Keratinocyte (primary cell): ENCODE data around the gene ZNF880. TPM values are rescaled to one million over a fixed set of nuclear protein-coding genes. Genes with fewer than 3 reads are reported as not detected.

Experiments
- DNase-seq: peaks from one replicate; pipeline ENCODE4 v3.0.0-alpha.2; 2011; ENCODE audit warnings: low read depth, missing footprints, low spot score
- FAIRE-seq: peaks from 2 replicates; lab custom pipeline; 2011; peaks lifted over from hg19 to GRCh38; lab: Jason Lieb, UNC
- H2AFZ ChIP-seq: 2 replicates; pipeline ENCODE4 v1.6.0; 2012; ENCODE audit warnings: low read length, control low read depth, inconsistent platforms; ENCODE audit not compliant: control insufficient read depth
- H3K27ac ChIP-seq: 2 replicates; pipeline ENCODE4 v1.5.1; 2011; ENCODE audit warnings: low read length; ENCODE audit not compliant: control insufficient read depth, insufficient read depth
- H3K27me3 ChIP-seq: 3 replicates; pipeline ENCODE4 v1.6.0; 2011; ENCODE audit warnings: low read length; ENCODE audit not compliant: control insufficient read depth, insufficient read depth; ENCODE audit errors: extremely low read depth
- H3K36me3 ChIP-seq, 2 experiments: 2 replicates in 1 of 2; 3 replicates in 1 of 2; pipeline ENCODE4 v1.5.1; 2011; ENCODE audit warnings: low read length in 2 of 2, mild to moderate bottlenecking in 1 of 2; ENCODE audit not compliant: control insufficient read depth in 2 of 2, insufficient read depth in 2 of 2; ENCODE audit errors: extremely low read depth in 1 of 2
- H3K4me1 ChIP-seq: 3 replicates; pipeline ENCODE4 v1.5.1; 2011; ENCODE audit warnings: low read length; ENCODE audit not compliant: control insufficient read depth, insufficient read depth; ENCODE audit errors: extremely low read depth
- H3K4me2 ChIP-seq: 3 replicates; pipeline ENCODE4 v1.6.0; 2011; ENCODE audit warnings: low read depth, low read length; ENCODE audit not compliant: control insufficient read depth, insufficient read depth; ENCODE audit errors: extremely low read depth
- H3K4me3 ChIP-seq, 3 experiments: fragments of 200-600 bp in 1 of 3; sonication (generic) in 1 of 3; 2 replicates in 2 of 3; 3 replicates in 1 of 3; pipeline ENCODE4 v1.5.1; 2011 to 2016; ENCODE audit warnings: low read length in 3 of 3, mild to moderate bottlenecking in 3 of 3, control low read depth in 2 of 3, inconsistent platforms in 1 of 3, low read depth in 1 of 3, mixed read lengths in 1 of 3, mixed run types in 1 of 3, moderate library complexity in 1 of 3; ENCODE audit not compliant: control insufficient read depth in 2 of 3, insufficient read depth in 2 of 3; ENCODE audit errors: extremely low read depth in 1 of 3
- H3K79me2 ChIP-seq: 2 replicates; pipeline ENCODE4 v1.6.0; 2012; ENCODE audit warnings: low read length; ENCODE audit not compliant: control insufficient read depth, insufficient read depth
- H3K9ac ChIP-seq: 3 replicates; pipeline ENCODE4 v1.6.0; 2011; ENCODE audit warnings: low read length; ENCODE audit not compliant: control insufficient read depth, insufficient read depth; ENCODE audit errors: extremely low read depth
- H3K9me1 ChIP-seq: 3 replicates; pipeline ENCODE4 v1.6.0; 2011; ENCODE audit warnings: low read length; ENCODE audit not compliant: control insufficient read depth, insufficient read depth; ENCODE audit errors: extremely low read depth
- H3K9me3 ChIP-seq: 2 replicates; pipeline ENCODE4 v1.5.1; 2012; ENCODE audit warnings: low read depth, low read length; ENCODE audit not compliant: control insufficient read depth
- H4K20me1 ChIP-seq: 3 replicates; pipeline ENCODE4 v1.6.0; 2011; ENCODE audit warnings: low read length; ENCODE audit not compliant: control insufficient read depth, insufficient read depth; ENCODE audit errors: extremely low read depth
- EZH2 ChIP-seq: IDR thresholded peaks from one replicate; pipeline ENCODE4 v1.6.1; 2012; ENCODE audit warnings: inconsistent platforms, mild to moderate bottlenecking, low read length, moderate library complexity
- dilution Hi-C: fragments of 300-500 bp; cut with MboI; formaldehyde crosslinking; loops from one replicate; pipeline ENCODE4 v1.7.0; 2020; ENCODE audit warnings: low sequenced_read_pairs; ENCODE audit not compliant: extremely low pct_ligation_motif_present
- polyA plus RNA-seq, 5 experiments: library from polyadenylated mRNA; depleted of rRNA in 3 of 5; stranded (reverse) in 3 of 5; stranded (forward) in 1 of 5; unstranded in 1 of 5; fragments of >200 nt; gene quantifications; 1 replicate in 1 of 5; 2 replicates in 3 of 5; 3 replicates in 1 of 5; pipeline versions ENCODE4 v1.2.1 to v1.2.3, GENCODE V29; 2011 to 2012; ENCODE audit warnings: missing spikeins in 2 of 5, low read depth in 1 of 5, low replicate concordance in 1 of 5
- TF ChIP-seq, protein P1 (sequence below), 3 experiments: IDR thresholded peaks in 1 of 3; conservative IDR thresholded peaks in 1 of 3; optimal IDR thresholded peaks in 1 of 3; 2 replicates in 2 of 3; 3 replicates in 1 of 3; pipeline versions ENCODE3 to v1.5.1; 2011; ENCODE audit warnings: low read length in 3 of 3, mild to moderate bottlenecking in 3 of 3, moderate library complexity in 2 of 3, control low read depth in 1 of 3, inconsistent platforms in 1 of 3; ENCODE audit not compliant: insufficient read depth in 2 of 3; ENCODE audit errors: extremely low read depth in 1 of 3

Gene ZNF880
- polyA plus RNA-seq, 1 donor (not counting 4 experiments of a cell fraction or from before 2014, with no cell fraction given), result 18.7 TPM

DNA sequence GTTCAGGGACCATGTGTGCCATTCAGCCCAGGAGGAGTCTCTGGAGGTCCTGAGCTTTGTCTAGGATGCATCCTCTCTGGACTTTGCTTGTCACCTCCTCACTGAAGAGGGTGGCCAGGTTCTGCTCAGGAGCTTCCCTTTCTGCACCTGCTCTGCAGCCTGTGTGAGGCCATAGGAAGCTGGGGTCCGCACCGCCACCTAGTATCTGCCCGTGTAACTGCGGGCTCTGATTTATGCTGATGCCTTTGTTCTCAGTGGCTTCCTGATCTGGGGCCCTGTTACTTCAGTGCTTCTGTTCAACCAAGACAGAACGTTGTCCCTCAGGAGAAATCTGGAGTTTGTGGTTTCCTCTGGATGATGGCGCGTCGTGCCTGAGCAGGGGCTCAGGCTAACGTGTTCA lies 18.2 kb upstream of the ZNF880 start:
- dilution Hi-C loops, result no loop called here
- no peaks in the 10 kb centered on the region for H4K20me1 ChIP-seq
- H3K36me3 ChIP-seq, result peaks cover 0 to 3% of the 10 kb centered on the region in 2 experiments
- no peak for FAIRE-seq
- H3K4me3 ChIP-seq, result no peak overlapping the region
- DNase-seq, result no peak
- H3K9ac ChIP-seq, result no peak overlapping the region
- H3K27ac ChIP-seq, result no peak overlapping the region
- no peak overlapping the region for H3K4me2 ChIP-seq
- peaks cover 8% of the 10 kb centered on the region for H3K9me3 ChIP-seq
- TF ChIP-seq, protein P1, sequence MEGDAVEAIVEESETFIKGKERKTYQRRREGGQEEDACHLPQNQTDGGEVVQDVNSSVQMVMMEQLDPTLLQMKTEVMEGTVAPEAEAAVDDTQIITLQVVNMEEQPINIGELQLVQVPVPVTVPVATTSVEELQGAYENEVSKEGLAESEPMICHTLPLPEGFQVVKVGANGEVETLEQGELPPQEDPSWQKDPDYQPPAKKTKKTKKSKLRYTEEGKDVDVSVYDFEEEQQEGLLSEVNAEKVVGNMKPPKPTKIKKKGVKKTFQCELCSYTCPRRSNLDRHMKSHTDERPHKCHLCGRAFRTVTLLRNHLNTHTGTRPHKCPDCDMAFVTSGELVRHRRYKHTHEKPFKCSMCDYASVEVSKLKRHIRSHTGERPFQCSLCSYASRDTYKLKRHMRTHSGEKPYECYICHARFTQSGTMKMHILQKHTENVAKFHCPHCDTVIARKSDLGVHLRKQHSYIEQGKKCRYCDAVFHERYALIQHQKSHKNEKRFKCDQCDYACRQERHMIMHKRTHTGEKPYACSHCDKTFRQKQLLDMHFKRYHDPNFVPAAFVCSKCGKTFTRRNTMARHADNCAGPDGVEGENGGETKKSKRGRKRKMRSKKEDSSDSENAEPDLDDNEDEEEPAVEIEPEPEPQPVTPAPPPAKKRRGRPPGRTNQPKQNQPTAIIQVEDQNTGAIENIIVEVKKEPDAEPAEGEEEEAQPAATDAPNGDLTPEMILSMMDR (optimal IDR thresholded peaks at IDR 0.05 in 1 of 3, IDR thresholded peaks at IDR 0.05 in 1 of 3, conservative IDR thresholded peaks at IDR 0.05 in 1 of 3; ENCODE audit: extremely low read depth in 1 of 3, insufficient read depth in 2 of 3, low read length in 3 of 3), result no peak
- no peak for TF ChIP-seq EZH2
- H3K9me1 ChIP-seq, result no peaks in the 10 kb centered on the region
- H2AFZ ChIP-seq, result no peak overlapping the region
- H3K27me3 ChIP-seq, result no peaks in the 10 kb centered on the region
- no peaks in the 10 kb centered on the region for H3K4me1 ChIP-seq
- H3K79me2 ChIP-seq, result no peaks in the 10 kb centered on the region

DNA sequence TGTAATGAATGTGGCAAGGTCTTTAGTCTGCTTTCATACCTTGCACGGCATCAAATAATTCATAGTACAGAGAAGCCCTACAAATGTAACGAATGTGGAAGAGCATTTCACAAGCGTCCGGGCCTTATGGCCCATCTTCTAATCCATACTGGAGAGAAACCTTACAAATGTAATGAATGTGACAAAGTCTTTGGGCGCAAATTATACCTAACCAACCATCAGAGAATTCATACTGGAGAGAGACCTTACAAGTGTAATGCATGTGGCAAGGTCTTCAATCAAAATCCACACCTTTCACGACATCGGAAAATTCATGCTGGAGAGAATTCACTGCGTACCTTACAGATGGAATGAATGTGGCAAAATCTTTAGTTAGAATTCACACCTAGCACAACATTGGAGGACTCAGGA lies 3.3 kb upstream of the ZNF880 start:
- no peaks in the 10 kb centered on the region for H3K36me3 ChIP-seq
- peaks cover 17% of the 10 kb centered on the region for H3K9me3 ChIP-seq
- no peaks in the 10 kb centered on the region for H4K20me1 ChIP-seq
- H3K4me3 ChIP-seq, result no peak overlapping the region
- no peak overlapping the region for H3K27ac ChIP-seq
- H3K27me3 ChIP-seq, result no peaks in the 10 kb centered on the region
- no peak for DNase-seq
- dilution Hi-C loops, result no loop called here
- no peak for FAIRE-seq
- peaks cover under 1% of the 10 kb centered on the region for H3K79me2 ChIP-seq
- no peak overlapping the region for H3K4me2 ChIP-seq
- no peak overlapping the region for H2AFZ ChIP-seq
- H3K9me1 ChIP-seq, result no peaks in the 10 kb centered on the region
- no peaks in the 10 kb centered on the region for H3K4me1 ChIP-seq
- no peak overlapping the region for H3K9ac ChIP-seq
- TF ChIP-seq, protein P1 (optimal IDR thresholded peaks at IDR 0.05 in 1 of 3, IDR thresholded peaks at IDR 0.05 in 1 of 3, conservative IDR thresholded peaks at IDR 0.05 in 1 of 3; ENCODE audit: extremely low read depth in 1 of 3, insufficient read depth in 2 of 3, low read length in 3 of 3), result no peak
- TF ChIP-seq EZH2, result no peak
